IMR-90 (cell line): ENCODE results near the gene PGM2. TPM values are rescaled to one million over a fixed set of nuclear protein-coding genes. Genes with fewer than 3 reads are reported as not detected.

ENCODE experiments used
- ATAC-seq: fragments of 200-7000 bp; cut with Tn5 transposase; 2 replicates; pipeline ENCODE4 v1.9.1; 2020; ENCODE audit warnings: low read depth, mild to moderate bottlenecking, moderate library complexity
- BruUV-seq: library from RNA; stranded (reverse); fragments of 400-500 nt; replicated peaks from 2 replicates; lab custom pipeline; 2021; lab: Mats Ljungman, UMichigan
- CTCF ChIA-PET: fragments of 300-600 bp; formaldehyde crosslinking; extraction: SDS; loops from one replicate; lab custom pipeline; 2021; ENCODE audit warnings: antibody characterized with exemption; lab: Yijun Ruan, JAX
- POLR2A ChIA-PET: fragments of 300-600 bp; sonication (Branson Sonifier 250); formaldehyde crosslinking; loops from one replicate; lab custom pipeline; 2022; ENCODE audit warnings: antibody characterized with exemption; ENCODE audit not compliant: unreplicated experiment; lab: Charles Lee
- DNase-seq: peaks from one replicate; pipeline ENCODE4 v3.0.0; 2013
- H2AFZ ChIP-seq: replicated peaks from 2 replicates; pipeline ENCODE3; 2013; ENCODE audit warnings: low read length, mild to moderate bottlenecking; ENCODE audit not compliant: poor library complexity
- H2AK5ac ChIP-seq: 2 replicates; pipeline ENCODE4 v1.6.1; 2013; ENCODE audit warnings: low read depth, low read length, inconsistent platforms
- H2AK9ac ChIP-seq: replicated peaks from 2 replicates; pipeline ENCODE3; 2013; ENCODE audit warnings: mild to moderate bottlenecking, low read depth, low read length, moderate library complexity; ENCODE audit not compliant: poor library complexity
- H2BK120ac ChIP-seq: 2 replicates; pipeline ENCODE4 v1.6.1; 2013; ENCODE audit warnings: low read depth, low read length, inconsistent platforms
- H2BK15ac ChIP-seq: 3 replicates; pipeline ENCODE4 v1.6.1; 2013; ENCODE audit warnings: low read depth, low read length, inconsistent platforms
- H2BK20ac ChIP-seq: 2 replicates; pipeline ENCODE4 v1.6.1; 2013; ENCODE audit warnings: low read depth, mild to moderate bottlenecking, inconsistent platforms, low read length, moderate library complexity
- H2BK5ac ChIP-seq: 2 replicates; pipeline ENCODE4 v1.6.1; 2013; ENCODE audit warnings: mild to moderate bottlenecking, low read depth, low read length, inconsistent platforms; ENCODE audit not compliant: poor library complexity, severe bottlenecking
- H3K14ac ChIP-seq: replicated peaks from 2 replicates; pipeline ENCODE4 v1.6.1; 2013; ENCODE audit warnings: low read depth, low read length, inconsistent platforms
- H3K18ac ChIP-seq: 2 replicates; pipeline ENCODE4 v1.6.1; 2013; ENCODE audit warnings: low read depth, low read length, control low read depth
- H3K23ac ChIP-seq: 2 replicates; pipeline ENCODE4 v1.6.1; 2013; ENCODE audit warnings: low read depth, low read length, inconsistent platforms
- H3K27ac ChIP-seq: 2 replicates; pipeline ENCODE4 v1.5.1; 2013; ENCODE audit warnings: mild to moderate bottlenecking, control low read depth, low read length; ENCODE audit not compliant: insufficient read depth
- H3K27me3 ChIP-seq: 2 replicates; pipeline ENCODE4 v1.6.1; 2013; ENCODE audit warnings: low read length; ENCODE audit not compliant: control insufficient read depth, insufficient read depth
- H3K36me3 ChIP-seq: 2 replicates; pipeline ENCODE4 v1.6.1; 2013; ENCODE audit warnings: low read length, mixed read lengths; ENCODE audit not compliant: control insufficient read depth, insufficient read depth
- H3K4ac ChIP-seq: 2 replicates; pipeline ENCODE4 v1.6.1; 2013; ENCODE audit warnings: low read depth, low read length, inconsistent platforms
- H3K4me1 ChIP-seq: 2 replicates; pipeline ENCODE4 v1.6.1; 2013; ENCODE audit warnings: low read length, mixed read lengths; ENCODE audit not compliant: control insufficient read depth, insufficient read depth
- H3K4me2 ChIP-seq: 2 replicates; pipeline ENCODE4 v1.6.1; 2013; ENCODE audit warnings: low read depth, mild to moderate bottlenecking, control low read depth, low read length, moderate library complexity
- H3K4me3 ChIP-seq: 2 replicates; pipeline ENCODE4 v1.5.1; 2013; ENCODE audit warnings: low read depth, mild to moderate bottlenecking, control low read depth, low read length, moderate library complexity; ENCODE audit not compliant: insufficient read depth
- H3K56ac ChIP-seq: 2 replicates; pipeline ENCODE4 v1.6.1; 2013; ENCODE audit warnings: low read length, inconsistent platforms; ENCODE audit not compliant: insufficient read depth; ENCODE audit errors: extremely low read depth
- H3K79me1 ChIP-seq, 2 experiments: 2 replicates each; pipeline ENCODE4 v1.6.1; 2013; ENCODE audit warnings: low read length in 2 of 2, inconsistent platforms in 1 of 2, low read depth in 1 of 2
- H3K9ac ChIP-seq: 2 replicates; pipeline ENCODE4 v1.6.1; 2013; ENCODE audit warnings: low read depth, low read length, control low read depth
- H3K9me1 ChIP-seq: 2 replicates; pipeline ENCODE4 v1.6.1; 2013; ENCODE audit warnings: low read length, inconsistent platforms; ENCODE audit not compliant: insufficient read depth
- H3K9me3 ChIP-seq: 2 replicates; pipeline ENCODE4 v1.6.1; 2013; ENCODE audit warnings: low read length; ENCODE audit not compliant: control insufficient read depth, insufficient read depth
- H4K20me1 ChIP-seq: 2 replicates; pipeline ENCODE4 v1.6.1; 2013; ENCODE audit warnings: low read length, inconsistent platforms; ENCODE audit not compliant: insufficient read depth
- H4K5ac ChIP-seq: 2 replicates; pipeline ENCODE4 v1.6.1; 2013; ENCODE audit warnings: mild to moderate bottlenecking, low read depth, low read length, control low read depth
- H4K8ac ChIP-seq, 2 experiments: 2 replicates each; pipeline ENCODE4 v1.6.1; 2013; ENCODE audit warnings: low read depth in 2 of 2, low read length in 2 of 2, control low read depth in 1 of 2, inconsistent platforms in 1 of 2
- H4K91ac ChIP-seq: 2 replicates; pipeline ENCODE4 v1.6.1; 2013; ENCODE audit warnings: low read depth, low read length, inconsistent platforms; ENCODE audit not compliant: insufficient read depth
- BHLHE40 ChIP-seq: fragments of 150-350 bp; IDR thresholded peaks from 2 replicates; pipeline ENCODE4 v1.6.1; 2016; ENCODE audit warnings: mild to moderate bottlenecking, low read depth, low read length
- CEBPB ChIP-seq: IDR thresholded peaks from 2 replicates; pipeline ENCODE4 v1.6.1; 2012; ENCODE audit warnings: low read depth, low read length, improper control_type of control experiment
- CHD1 ChIP-seq: IDR thresholded peaks from 2 replicates; pipeline ENCODE4 v1.6.1; 2012; ENCODE audit warnings: low read depth, low read length, improper control_type of control experiment
- CTCF ChIP-seq: conservative IDR thresholded peaks from 2 replicates; pipeline ENCODE4 v1.5.1; 2012; ENCODE audit warnings: mild to moderate bottlenecking, low read depth, low read length, improper control_type of control experiment
- ELK1 ChIP-seq: fragments of 150-350 bp; IDR thresholded peaks from 2 replicates; pipeline ENCODE4 v1.6.1; 2016; ENCODE audit warnings: low read depth, mild to moderate bottlenecking, low read length, moderate library complexity, borderline replicate concordance
- FOS ChIP-seq: fragments of 150-350 bp; IDR thresholded peaks from 2 replicates; pipeline ENCODE4 v1.6.1; 2016; ENCODE audit warnings: low read depth, low read length
- MAFK ChIP-seq: IDR thresholded peaks from 2 replicates; pipeline ENCODE4 v1.6.1; 2012; ENCODE audit warnings: low read depth, low read length, improper control_type of control experiment
- MAZ ChIP-seq: IDR thresholded peaks from 2 replicates; pipeline ENCODE4 v1.6.1; 2012; ENCODE audit warnings: low read depth, mild to moderate bottlenecking, low read length, improper control_type of control experiment, moderate library complexity, borderline replicate concordance
- MXI1 ChIP-seq: IDR thresholded peaks from 2 replicates; pipeline ENCODE4 v1.6.1; 2012; ENCODE audit warnings: low read depth, mild to moderate bottlenecking, low read length, moderate library complexity, borderline replicate concordance
- NFE2L2 ChIP-seq: fragments of 150-350 bp; IDR thresholded peaks from 2 replicates; pipeline ENCODE4 v1.6.1; 2016; ENCODE audit warnings: low read depth, mild to moderate bottlenecking, low read length
- POLR2A ChIP-seq: IDR thresholded peaks from 2 replicates; pipeline ENCODE4 v1.6.1; 2012; ENCODE audit warnings: mild to moderate bottlenecking, low read depth, low read length
- RAD21 ChIP-seq: IDR thresholded peaks from 2 replicates; pipeline ENCODE4 v1.6.1; 2012; ENCODE audit warnings: low read length, improper control_type of control experiment
- RCOR1 ChIP-seq: IDR thresholded peaks from 2 replicates; pipeline ENCODE4 v1.6.1; 2012; ENCODE audit warnings: mild to moderate bottlenecking, low read length, improper control_type of control experiment; ENCODE audit not compliant: insufficient replicate concordance
- RFX5 ChIP-seq: IDR thresholded peaks from 2 replicates; pipeline ENCODE4 v1.8.0; 2012; ENCODE audit warnings: low read depth, mild to moderate bottlenecking, low read length, moderate library complexity
- SMC3 ChIP-seq: fragments of 150-350 bp; IDR thresholded peaks from 2 replicates; pipeline ENCODE4 v1.6.1; 2016; ENCODE audit warnings: low read depth, mild to moderate bottlenecking, antibody characterized with exemption, low read length, moderate library complexity
- USF2 ChIP-seq: fragments of 150-350 bp; IDR thresholded peaks from 2 replicates; pipeline ENCODE4 v1.6.1; 2017; ENCODE audit warnings: mild to moderate bottlenecking, antibody characterized with exemption, low read length, low read depth
- WGBS, 2 experiments: methylation state at CpG; one replicate each; pipeline versions ENCODE4 v1.1.5 to v1.1.7; 2013; ENCODE audit warnings: missing lambda C conversion rate in 2 of 2; ENCODE audit not compliant: insufficient read length in 1 of 2; ENCODE audit errors: extremely low coverage in 2 of 2; 5-methylcytosine and 5-hydroxymethylcytosine counted together
- dilution Hi-C: fragments of 300-500 bp; cut with HindIII; formaldehyde crosslinking; loops from one replicate; pipeline ENCODE4 v1.14.3; 2018; ENCODE audit warnings: low sequenced_read_pairs; ENCODE audit not compliant: unreplicated experiment
- in situ Hi-C: fragments of 300-500 bp; cut with MboI; formaldehyde crosslinking; loops from 3 replicates; pipeline ENCODE4 v1.14.3; 2019; ENCODE audit warnings: low sequenced_read_pairs, inconsistent platforms, mixed read lengths
- intact Hi-C: fragments of 100-400 bp; cut with micrococcal nuclease; formaldehyde crosslinking; loops from 2 replicates; pipeline ENCODE4 v1.10.0; 2022
- polyA plus RNA-seq, 3 experiments: library from polyadenylated mRNA; depleted of rRNA; stranded (reverse); fragments of >200 nt; gene quantifications; 2 replicates each; pipeline ENCODE4 v1.2.3, GENCODE V29; 2012; ENCODE audit warnings: low replicate concordance in 1 of 3
- total RNA-seq: library from RNA; depleted of rRNA; stranded (reverse); fragments of >200 nt; gene quantifications from 2 replicates; pipeline ENCODE4 v1.2.3, GENCODE V29; 2012

PGM2 gene
- total and polyA plus RNA-seq, 2 of the 4 experiments (the other 2 are of a cell fraction), result 18.7 to 26.2 TPM

GRCh38 chr4:37892641-37893040, 66.2 kb downstream of the PGM2 start:
- H3K4me1 ChIP-seq, result no peaks in the 10 kb centered on the region; the same call in 1 of the 2 replicates
- no peak for TF ChIP-seq SMC3
- TF ChIP-seq RAD21, result no peak
- TF ChIP-seq MAZ, result no peak
- TF ChIP-seq CTCF, result no peak
- no peak for TF ChIP-seq CHD1
- TF ChIP-seq ELK1, result no peak
- no peak for TF ChIP-seq BHLHE40
- no peak for TF ChIP-seq USF2
- no peak for TF ChIP-seq NFE2L2
- no peak for TF ChIP-seq MXI1
- no peak for TF ChIP-seq FOS
- no peak for TF ChIP-seq MAFK
- TF ChIP-seq POLR2A, result no peak
- TF ChIP-seq RCOR1, result no peak
- TF ChIP-seq RFX5, result no peak
- no peak for TF ChIP-seq CEBPB
- in situ Hi-C loops (no loop called here), dilution Hi-C loops (no loop called here), intact Hi-C loops (no loop called here)
- no peak overlapping the region for H4K91ac ChIP-seq
- no peak overlapping the region for H3K4me3 ChIP-seq
- POLR2A ChIA-PET, result no interaction called here
- no peak overlapping the region for H2AK9ac ChIP-seq
- no peaks in the 10 kb centered on the region for H3K9me3 ChIP-seq
- H3K79me1 ChIP-seq, result no peaks in the 10 kb centered on the region
- H3K9me1 ChIP-seq, result no peaks in the 10 kb centered on the region
- no peak overlapping the region for H2BK20ac ChIP-seq
- H4K20me1 ChIP-seq, result no peaks in the 10 kb centered on the region
- H3K27me3 ChIP-seq, result peaks cover 56% of the 10 kb centered on the region
- ATAC-seq, result no peak
- H3K56ac ChIP-seq, result no peak overlapping the region
- no peak overlapping the region for H2AFZ ChIP-seq
- H2BK120ac ChIP-seq, result no peak overlapping the region
- H3K9ac ChIP-seq, result no peak overlapping the region
- no peak overlapping the region for H3K18ac ChIP-seq
- WGBS, 2 experiments, result no CpG with 5 or more reads among the region's 5 CpGs
- H2BK15ac ChIP-seq, result no peak overlapping the region
- no peak overlapping the region for H4K5ac ChIP-seq
- H2AK5ac ChIP-seq, result no peak overlapping the region
- DNase-seq, result no peak
- H2BK5ac ChIP-seq, result no peak overlapping the region
- H3K23ac ChIP-seq, result no peak overlapping the region
- no peak overlapping the region for H3K14ac ChIP-seq
- no peak overlapping the region for H3K4ac ChIP-seq
- no peaks in the 10 kb centered on the region for H3K36me3 ChIP-seq
- BruUV-seq, result no TSS peak
- no peak overlapping the region for H4K8ac ChIP-seq
- H3K4me2 ChIP-seq, result no peak overlapping the region
- CTCF ChIA-PET, result interaction anchor here (1.1 kb wide), 1 partner anchor 289 kb away, joined by 3 read pairs; no protein-coding TSS in a partner anchor
- H3K27ac ChIP-seq, result no peak overlapping the region
